HepG2 (cell line): ENCODE measurements around the gene LUZP1. TPM values are rescaled to one million over a fixed set of nuclear protein-coding genes. Genes with fewer than 3 reads are reported as not detected.

Source experiments
- BHLHE40 ChIP-seq: IDR thresholded peaks from 2 replicates; pipeline ENCODE4 v1.6.1; 2011; ENCODE audit warnings: low read length, improper control_type of control experiment
- HNRNPK ChIP-seq: fragments of 200-400 bp; formaldehyde crosslinking; IDR thresholded peaks from 2 replicates; pipeline ENCODE4 v1.6.1; 2018; ENCODE audit warnings: low read length, low read depth, moderate library complexity, mild to moderate bottlenecking; ENCODE audit not compliant: poor library complexity, severe bottlenecking
- ISL2 ChIP-seq: sonication (generic); formaldehyde crosslinking; IDR thresholded peaks from 2 replicates; pipeline ENCODE4 v1.5.0; 2020; ENCODE audit warnings: missing genetic modification reagents
- NONO ChIP-seq, 2 experiments: fragments of 450-650 bp in 1 of 2; sonication (generic) in 1 of 2; formaldehyde crosslinking in 1 of 2; IDR thresholded peaks in 1 of 2; conservative IDR thresholded peaks in 1 of 2; 2 replicates each; pipeline versions ENCODE4 v1.6.1 to v1.8.0; 2017 to 2022; ENCODE audit warnings: mild to moderate bottlenecking in 1 of 2, missing genetic modification reagents in 1 of 2, moderate library complexity in 1 of 2
- PLSCR1 ChIP-seq: sonication (generic); formaldehyde crosslinking; IDR thresholded peaks from 2 replicates; pipeline ENCODE4 v1.5.0; 2020; ENCODE audit warnings: missing genetic modification reagents, mild to moderate bottlenecking, borderline replicate concordance
- RFX5 ChIP-seq: IDR thresholded peaks from 2 replicates; pipeline ENCODE4 v1.6.1; 2011; ENCODE audit warnings: low read depth, low read length, improper control_type of control experiment
- SMAD9 ChIP-seq: sonication (generic); formaldehyde crosslinking; IDR thresholded peaks from 2 replicates; pipeline ENCODE4 v1.5.1; 2020; ENCODE audit warnings: mild to moderate bottlenecking, missing genetic modification reagents
- SP1 ChIP-seq, 2 experiments: fragments of 450-650 bp in 1 of 2; sonication (generic) in 1 of 2; formaldehyde crosslinking in 1 of 2; IDR thresholded peaks; 2 replicates each; pipeline versions ENCODE4 v1.4.0 to v1.6.1; 2016 to 2020; ENCODE audit warnings: missing genetic modification reagents in 1 of 2
- TOPORS ChIP-seq: sonication (generic); formaldehyde crosslinking; IDR thresholded peaks from 2 replicates; pipeline ENCODE4 v1.8.0; 2023; ENCODE audit warnings: mild to moderate bottlenecking, missing genetic modification reagents
- ZFP1 ChIP-seq: IDR thresholded peaks from 2 replicates; pipeline ENCODE4 v1.6.1; 2016
- ZFY ChIP-seq: sonication (generic); formaldehyde crosslinking; IDR thresholded peaks from 2 replicates; pipeline ENCODE4 v1.4.0; 2020; ENCODE audit warnings: missing genetic modification reagents
- ZNF292 ChIP-seq: sonication (generic); formaldehyde crosslinking; IDR thresholded peaks from 2 replicates; pipeline ENCODE4 v1.8.1; 2022; ENCODE audit warnings: mild to moderate bottlenecking, low read depth, missing genetic modification reagents, borderline replicate concordance
- ZNF33B ChIP-seq: sonication (generic); formaldehyde crosslinking; IDR thresholded peaks from 2 replicates; pipeline ENCODE4 v1.5.1; 2020; ENCODE audit warnings: mild to moderate bottlenecking, missing genetic modification reagents
- ZNF350 ChIP-seq: sonication (generic); formaldehyde crosslinking; IDR thresholded peaks from 2 replicates; pipeline ENCODE4 v1.4.0; 2020; ENCODE audit warnings: mild to moderate bottlenecking, low read depth, missing genetic modification reagents, borderline replicate concordance
- polyA plus RNA-seq, 8 experiments: library from polyadenylated mRNA; depleted of rRNA in 3 of 8; stranded (reverse) in 7 of 8; unstranded in 1 of 8; fragments of >200 nt; fragmentation: Illumina TruSeq in 4 of 8; extraction: Trizol in 4 of 8; gene quantifications; 2 replicates each; pipeline versions ENCODE4 v1.2.1 to v1.2.3, GENCODE V29; 2011 to 2016; ENCODE audit warnings: low read depth in 4 of 8, missing spikeins in 1 of 8, mixed read lengths in 1 of 8; ENCODE audit not compliant: insufficient read depth in 1 of 8
- total RNA-seq, 5 experiments: library from RNA; depleted of rRNA; stranded (reverse); fragments of >200 nt; fragmentation: Illumina TruSeq; extraction: Trizol; gene quantifications; 2 replicates each; pipeline ENCODE4 v1.2.3, GENCODE V29; 2016; ENCODE audit warnings: low read depth in 1 of 5
- TF ChIP-seq, protein P1 (sequence below): sonication (generic); formaldehyde crosslinking; IDR thresholded peaks from 2 replicates; pipeline ENCODE4 v1.8.0; 2022; ENCODE audit warnings: missing genetic modification reagents, mild to moderate bottlenecking, borderline replicate concordance
- TF ChIP-seq, protein P2 (sequence below): sonication (generic); formaldehyde crosslinking; IDR thresholded peaks from 2 replicates; pipeline ENCODE4 v1.4.0; 2020; ENCODE audit warnings: missing genetic modification reagents, borderline replicate concordance
- TF ChIP-seq, protein P3 (sequence below): sonication (generic); formaldehyde crosslinking; IDR thresholded peaks from 2 replicates; pipeline ENCODE4 v1.5.0; 2020; ENCODE audit warnings: mild to moderate bottlenecking, missing genetic modification reagents

The LUZP1 gene
- total and polyA plus RNA-seq, 2 of the 13 experiments (the other 11 are each of a cell fraction or from before 2014, with no cell fraction given) = 6.9 to 12.7 TPM

- TF ChIP-seq SP1 (IDR thresholded peaks at IDR 0.05) (no peak), SP1 (CRISPR knock-in tag; IDR thresholded peaks at IDR 0.05) (no peak), BHLHE40 (no peak), HNRNPK (no peak), SMAD9 (CRISPR knock-in tag) (no peak), RFX5 (no peak), ISL2 (no peak), ZNF33B (CRISPR knock-in tag) (no peak), TOPORS (CRISPR knock-in tag) (no peak), ZFY (CRISPR knock-in tag) (0 out of 2 replicates have a peak, but pooled peaks have one; percentile 33), ZNF350 (CRISPR knock-in tag) (0 out of 2 replicates have a peak, but pooled peaks have one; percentile 23), PLSCR1 (CRISPR knock-in tag) (no peak), ZFP1 (peak; percentile 44; the same call in 1 of the 2 replicates), NONO (IDR thresholded peaks at IDR 0.05) (no peak), NONO (CRISPR knock-in tag; conservative IDR thresholded peaks at IDR 0.05) (no peak), ZNF292 (0 out of 2 replicates have a peak, but pooled peaks have one; percentile 64)
- TF ChIP-seq, protein P1, sequence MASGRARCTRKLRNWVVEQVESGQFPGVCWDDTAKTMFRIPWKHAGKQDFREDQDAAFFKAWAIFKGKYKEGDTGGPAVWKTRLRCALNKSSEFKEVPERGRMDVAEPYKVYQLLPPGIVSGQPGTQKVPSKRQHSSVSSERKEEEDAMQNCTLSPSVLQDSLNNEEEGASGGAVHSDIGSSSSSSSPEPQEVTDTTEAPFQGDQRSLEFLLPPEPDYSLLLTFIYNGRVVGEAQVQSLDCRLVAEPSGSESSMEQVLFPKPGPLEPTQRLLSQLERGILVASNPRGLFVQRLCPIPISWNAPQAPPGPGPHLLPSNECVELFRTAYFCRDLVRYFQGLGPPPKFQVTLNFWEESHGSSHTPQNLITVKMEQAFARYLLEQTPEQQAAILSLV (CRISPR knock-in tag) = 0 out of 2 replicates have a peak, but pooled peaks have one; percentile 36
- TF ChIP-seq, protein P2, sequence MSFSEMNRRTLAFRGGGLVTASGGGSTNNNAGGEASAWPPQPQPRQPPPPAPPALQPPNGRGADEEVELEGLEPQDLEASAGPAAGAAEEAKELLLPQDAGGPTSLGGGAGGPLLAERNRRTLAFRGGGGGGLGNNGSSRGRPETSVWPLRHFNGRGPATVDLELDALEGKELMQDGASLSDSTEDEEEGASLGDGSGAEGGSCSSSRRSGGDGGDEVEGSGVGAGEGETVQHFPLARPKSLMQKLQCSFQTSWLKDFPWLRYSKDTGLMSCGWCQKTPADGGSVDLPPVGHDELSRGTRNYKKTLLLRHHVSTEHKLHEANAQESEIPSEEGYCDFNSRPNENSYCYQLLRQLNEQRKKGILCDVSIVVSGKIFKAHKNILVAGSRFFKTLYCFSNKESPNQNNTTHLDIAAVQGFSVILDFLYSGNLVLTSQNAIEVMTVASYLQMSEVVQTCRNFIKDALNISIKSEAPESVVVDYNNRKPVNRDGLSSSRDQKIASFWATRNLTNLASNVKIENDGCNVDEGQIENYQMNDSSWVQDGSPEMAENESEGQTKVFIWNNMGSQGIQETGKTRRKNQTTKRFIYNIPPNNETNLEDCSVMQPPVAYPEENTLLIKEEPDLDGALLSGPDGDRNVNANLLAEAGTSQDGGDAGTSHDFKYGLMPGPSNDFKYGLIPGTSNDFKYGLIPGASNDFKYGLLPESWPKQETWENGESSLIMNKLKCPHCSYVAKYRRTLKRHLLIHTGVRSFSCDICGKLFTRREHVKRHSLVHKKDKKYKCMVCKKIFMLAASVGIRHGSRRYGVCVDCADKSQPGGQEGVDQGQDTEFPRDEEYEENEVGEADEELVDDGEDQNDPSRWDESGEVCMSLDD (CRISPR knock-in tag) = no peak
- TF ChIP-seq, protein P3, sequence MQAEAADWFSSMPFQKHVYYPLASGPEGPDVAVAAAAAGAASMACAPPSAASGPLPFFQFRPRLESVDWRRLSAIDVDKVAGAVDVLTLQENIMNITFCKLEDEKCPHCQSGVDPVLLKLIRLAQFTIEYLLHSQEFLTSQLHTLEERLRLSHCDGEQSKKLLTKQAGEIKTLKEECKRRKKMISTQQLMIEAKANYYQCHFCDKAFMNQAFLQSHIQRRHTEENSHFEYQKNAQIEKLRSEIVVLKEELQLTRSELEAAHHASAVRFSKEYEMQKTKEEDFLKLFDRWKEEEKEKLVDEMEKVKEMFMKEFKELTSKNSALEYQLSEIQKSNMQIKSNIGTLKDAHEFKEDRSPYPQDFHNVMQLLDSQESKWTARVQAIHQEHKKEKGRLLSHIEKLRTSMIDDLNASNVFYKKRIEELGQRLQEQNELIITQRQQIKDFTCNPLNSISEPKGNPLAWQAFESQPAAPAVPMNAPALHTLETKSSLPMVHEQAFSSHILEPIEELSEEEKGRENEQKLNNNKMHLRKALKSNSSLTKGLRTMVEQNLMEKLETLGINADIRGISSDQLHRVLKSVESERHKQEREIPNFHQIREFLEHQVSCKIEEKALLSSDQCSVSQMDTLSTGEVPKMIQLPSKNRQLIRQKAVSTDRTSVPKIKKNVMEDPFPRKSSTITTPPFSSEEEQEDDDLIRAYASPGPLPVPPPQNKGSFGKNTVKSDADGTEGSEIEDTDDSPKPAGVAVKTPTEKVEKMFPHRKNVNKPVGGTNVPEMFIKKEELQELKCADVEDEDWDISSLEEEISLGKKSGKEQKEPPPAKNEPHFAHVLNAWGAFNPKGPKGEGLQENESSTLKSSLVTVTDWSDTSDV = peak; percentile 27; the same call in 1 of the 2 replicates
These were observed 1.1 kb downstream of the LUZP1 start (continued) for GRCh38 chr1:23167353-23168078.
